Measurements from ENCODE around the gene SLCO4A1. TPM values are rescaled to one million over a fixed set of nuclear protein-coding genes. Genes with fewer than 3 reads are reported as not detected.

SLCO4A1 gene
- total RNA-seq, 1 donor from 2014 or later = 0.60 TPM

- no peak for DNase-seq (ENCODE audit: low read depth in 2 of 2)
Measured at GRCh38 chr20:62685781-62686555, 43.7 kb downstream of the SLCO4A1 start.

GRCh38 chr20:62686869-62687830 lies 44.8 kb downstream of the SLCO4A1 start:
- DNase-seq (ENCODE audit: low read depth in 2 of 2) = no peak

- no peak for DNase-seq (ENCODE audit: low read depth in 2 of 2)
Measured at GRCh38 chr20:62688083-62688482, 45.8 kb downstream of the SLCO4A1 start.

- DNase-seq (ENCODE audit: low read depth in 2 of 2) = peak in 1 of 2 donors; percentile 73
Measured at GRCh38 chr20:62688855-62689460, 46.7 kb downstream of the SLCO4A1 start.

GRCh38 chr20:62689861-62690260 lies 47.6 kb downstream of the SLCO4A1 start:
- no peak for DNase-seq (ENCODE audit: low read depth in 2 of 2)

GRCh38 chr20:62690261-62690820 lies 48.0 kb downstream of the SLCO4A1 start:
- no peak for DNase-seq (ENCODE audit: low read depth in 2 of 2)

- no peak for DNase-seq (ENCODE audit: low read depth in 2 of 2)
Measured at GRCh38 chr20:62691487-62691886, 49.2 kb downstream of the SLCO4A1 start.

GRCh38 chr20:62692176-62692575 lies 49.9 kb downstream of the SLCO4A1 start:
- DNase-seq (ENCODE audit: low read depth in 2 of 2) = no peak

- no peak for DNase-seq (ENCODE audit: low read depth in 2 of 2)
Measured at GRCh38 chr20:62692801-62693523, 50.7 kb downstream of the SLCO4A1 start.

- DNase-seq (ENCODE audit: low read depth in 2 of 2) = no peak
Measured at GRCh38 chr20:62693524-62693922, 51.2 kb downstream of the SLCO4A1 start.

GRCh38 chr20:62694106-62694505 lies 51.8 kb downstream of the SLCO4A1 start:
- DNase-seq (ENCODE audit: low read depth in 2 of 2) = no peak

- DNase-seq (ENCODE audit: low read depth in 2 of 2) = no peak
Measured at GRCh38 chr20:62694868-62695267, 52.6 kb downstream of the SLCO4A1 start.

GRCh38 chr20:62695448-62696414 lies 53.4 kb downstream of the SLCO4A1 start:
- no peak for DNase-seq (ENCODE audit: low read depth in 2 of 2)

GRCh38 chr20:62696434-62696957 lies 54.2 kb downstream of the SLCO4A1 start:
- no peak for DNase-seq (ENCODE audit: low read depth in 2 of 2)

- DNase-seq (ENCODE audit: low read depth in 2 of 2) = no peak
Measured at GRCh38 chr20:62696989-62697388, 54.7 kb downstream of the SLCO4A1 start.

- DNase-seq (ENCODE audit: low read depth in 2 of 2) = no peak
Measured at GRCh38 chr20:62697468-62697912, 55.2 kb downstream of the SLCO4A1 start.

GRCh38 chr20:62698231-62698630 lies 55.9 kb downstream of the SLCO4A1 start:
- no peak for DNase-seq (ENCODE audit: low read depth in 2 of 2)

- no peak for DNase-seq (ENCODE audit: low read depth in 2 of 2)
Measured at GRCh38 chr20:62699296-62699695, 57.0 kb downstream of the SLCO4A1 start.

GRCh38 chr20:62699741-62700140 lies 57.4 kb downstream of the SLCO4A1 start:
- DNase-seq (ENCODE audit: low read depth in 2 of 2) = no peak

Data from lung microvascular endothelial cell (primary cell).